Amniotic epithelial cell (primary cell): ENCODE results near the gene CSHL1.
"Not testable (repeated sequence)": the region's sequence is repeated elsewhere in the genome, so short reads cannot be mapped to it uniquely, and the experiment has no call there.

Experiments used
- DNase-seq: peaks from one replicate; pipeline ENCODE4 v3.0.0-alpha.2; 2010; ENCODE audit warnings: low read depth

Gene CSHL1

GRCh38 chr17:63885119-63885518 lies 25.9 kb downstream of the CSHL1 start:
- DNase-seq: not testable (repeated sequence)

GRCh38 chr17:63882626-63883126 lies 28.4 kb downstream of the CSHL1 start:
- DNase-seq: not testable (repeated sequence)

GRCh38 chr17:63881935-63882601 lies 29.0 kb downstream of the CSHL1 start, which contains the start of gene GH2:
Gene GH2 (minus strand): TSS chr17:63881944. CDS start chr17:63881801, 143 bp downstream.
- DNase-seq: peak; percentile 55

DNA sequence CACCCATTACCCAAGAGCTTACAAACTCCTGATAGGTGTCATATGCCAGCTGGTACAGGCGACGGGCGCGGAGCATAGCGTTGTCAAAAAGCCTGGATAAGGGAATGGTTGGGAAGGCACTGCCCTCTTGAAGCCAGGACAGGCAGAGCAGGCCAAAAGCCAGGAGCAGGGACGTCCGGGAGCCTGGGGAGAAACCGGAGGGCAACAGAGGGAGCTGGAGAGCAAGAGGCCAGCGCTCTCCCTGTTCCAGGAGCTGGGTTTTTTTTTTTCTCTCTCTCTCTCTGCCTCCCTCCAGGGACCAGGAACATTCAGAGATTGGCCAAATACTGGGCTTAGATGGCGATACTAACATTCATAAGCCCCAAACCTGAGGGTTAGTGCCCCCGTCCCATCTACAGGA lies 29.7 kb downstream of the CSHL1 start:
- DNase-seq: not testable (repeated sequence)

DNA sequence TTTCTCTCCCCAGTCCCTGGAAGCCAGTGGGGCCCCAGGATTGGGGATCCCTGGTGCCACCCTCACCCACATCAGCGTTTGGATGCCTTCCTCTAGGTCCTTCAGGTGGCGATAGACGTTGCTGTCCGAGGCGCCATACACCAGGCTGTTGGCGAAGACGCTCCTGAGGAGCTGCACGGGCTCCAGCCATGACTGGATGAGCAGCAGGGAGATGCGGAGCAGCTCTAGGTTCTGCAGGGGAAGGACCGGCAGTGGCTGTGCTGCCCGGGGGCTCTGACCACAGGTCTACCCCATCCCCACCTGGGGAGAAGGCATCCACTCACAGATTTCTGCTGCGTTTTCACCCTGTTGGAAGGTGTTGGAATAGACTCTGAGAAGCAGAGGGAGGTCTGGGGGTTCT lies 30.4 kb downstream of the CSHL1 start:
- no peak for DNase-seq

DNA sequence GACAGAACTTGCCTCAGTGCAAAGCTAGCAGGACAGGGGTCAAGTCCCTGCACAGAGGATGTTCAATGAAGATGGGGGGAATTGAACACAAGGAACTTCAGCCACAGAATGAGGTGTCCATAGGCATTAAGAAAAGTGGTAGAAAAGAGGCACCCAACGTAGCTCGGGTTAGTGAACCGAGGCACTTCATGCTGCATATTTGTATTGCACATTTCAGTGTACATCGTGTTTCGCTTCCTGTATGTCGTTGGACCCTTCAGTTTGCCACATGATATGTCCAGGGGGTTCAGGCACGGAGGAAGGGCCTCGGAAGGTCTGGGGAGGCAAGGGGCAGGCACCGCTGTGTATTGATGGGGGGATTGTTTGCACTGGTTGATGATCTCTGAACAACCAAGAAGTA lies 32.6 kb downstream of the CSHL1 start:
- not testable (repeated sequence) for DNase-seq

DNA sequence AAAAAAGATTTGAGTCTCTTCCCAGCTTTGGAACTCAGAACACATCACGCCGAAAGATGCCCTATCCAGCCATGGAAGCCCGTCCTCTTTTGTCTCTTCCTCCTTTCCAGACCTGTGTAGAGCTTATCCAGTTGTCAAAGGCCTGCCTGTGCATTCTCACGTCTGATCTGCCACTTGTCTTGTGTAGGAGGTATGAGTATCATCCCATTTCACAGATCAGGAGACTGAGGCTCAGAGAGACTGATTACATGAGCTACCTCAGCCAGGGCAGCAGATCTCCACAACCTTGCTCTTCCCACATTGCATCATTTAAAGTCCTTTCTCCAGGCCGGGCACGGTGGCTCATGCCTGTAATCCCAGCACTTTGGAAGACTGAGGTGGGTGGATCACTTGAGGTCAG lies 36.4 kb downstream of the CSHL1 start:
- DNase-seq: not testable (repeated sequence)

GRCh38 chr17:63874061-63874626 lies 36.9 kb downstream of the CSHL1 start:
- not testable (repeated sequence) for DNase-seq

- DNase-seq: not testable (repeated sequence)
Measured at GRCh38 chr17:63873577-63873976, 37.5 kb downstream of the CSHL1 start, which contains the start of gene CSH2. Gene CSH2 (minus strand): TSS chr17:63873677. CDS start chr17:63873614, 63 bp downstream.

DNA sequence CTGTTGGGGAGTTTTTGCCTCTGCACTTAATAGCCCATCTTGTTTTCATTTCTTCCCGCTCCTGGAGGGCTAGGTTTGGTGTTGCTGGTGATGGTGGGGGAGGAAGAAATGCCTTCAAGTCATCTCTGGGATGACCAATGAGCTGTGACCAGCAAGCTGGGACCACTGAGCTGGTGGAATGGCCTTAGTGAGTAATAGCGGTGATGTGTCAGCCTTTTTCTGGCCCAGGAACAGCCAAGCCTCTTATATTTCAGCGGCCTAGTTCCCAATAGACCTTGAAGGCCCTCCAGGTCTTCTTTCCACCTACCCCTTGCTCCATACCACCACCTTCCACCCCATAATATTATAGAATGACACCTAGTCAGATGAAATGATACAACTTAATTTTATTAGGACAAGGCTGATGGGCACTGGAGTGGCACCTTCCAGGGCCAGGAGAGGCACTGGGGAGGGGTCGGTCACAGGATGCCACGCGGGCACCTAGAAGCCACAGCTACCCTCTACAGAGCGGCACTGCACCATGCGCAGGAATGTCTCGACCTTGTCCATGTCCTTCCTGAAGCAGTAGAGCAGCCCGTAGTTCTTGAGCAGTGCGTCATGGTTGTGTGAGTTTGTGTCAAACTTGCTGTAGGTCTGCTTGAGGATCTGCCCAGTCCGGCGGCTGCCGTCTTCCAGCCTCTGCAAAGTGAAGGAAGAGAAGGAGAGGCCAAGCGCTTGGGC lies 39.3 kb downstream of the CSHL1 start:
- DNase-seq: not testable (repeated sequence)

DNA sequence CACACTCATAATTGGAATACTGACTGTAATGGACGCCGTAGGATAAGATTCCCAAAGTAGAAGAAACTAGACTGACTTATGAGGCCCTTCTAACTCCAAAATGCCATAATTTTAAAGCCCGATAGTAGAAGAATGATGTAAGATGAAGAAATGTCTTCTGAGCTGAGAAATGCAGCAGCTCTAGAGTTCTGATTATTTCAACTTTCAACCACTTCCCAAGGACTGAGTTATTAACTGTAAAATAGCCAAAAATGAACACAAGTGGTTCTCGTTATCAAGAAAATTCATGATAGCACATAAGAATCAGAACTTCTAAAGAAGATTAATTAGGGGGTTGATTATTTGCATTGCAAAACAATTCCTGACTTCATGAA lies 40.8 kb downstream of the CSHL1 start:
- DNase-seq: not testable (repeated sequence)

GRCh38 chr17:63869491-63870291 lies 41.4 kb downstream of the CSHL1 start:
- peak; percentile 26 for DNase-seq

GRCh38 chr17:63866625-63867024 lies 44.4 kb downstream of the CSHL1 start:
- not testable (repeated sequence) for DNase-seq
